K562 (cell line): Measurements from ENCODE around the gene PIEZO2. TPM values are rescaled to one million over a fixed set of nuclear protein-coding genes. Genes with fewer than 3 reads are reported as not detected.

Source experiments
- ESRRA ChIP-seq: fragments of 450-650 bp; IDR thresholded peaks from 2 replicates; pipeline ENCODE4 v1.6.1; 2014; ENCODE audit warnings: low read depth, mild to moderate bottlenecking, moderate library complexity, borderline replicate concordance
- FOXM1 ChIP-seq, 2 experiments: fragments of 450-650 bp in 1 of 2; sonication (generic) in 1 of 2; formaldehyde crosslinking in 1 of 2; IDR thresholded peaks; 2 replicates each; pipeline versions ENCODE4 v1.6.1 to v1.9.0; 2017 to 2022; ENCODE audit warnings: low read depth in 2 of 2, mild to moderate bottlenecking in 2 of 2, missing genetic modification reagents in 1 of 2, moderate library complexity in 1 of 2
- GABPA ChIP-seq: fragments of 200-800 bp; sonication (Bioruptor generic); conservative IDR thresholded peaks from 2 replicates; pipeline ENCODE4 v1.6.1; 2016; ENCODE audit warnings: low read depth, missing genetic modification characterization, missing compliant biosample characterization
- MLLT1 ChIP-seq, 2 experiments: fragments of 450-650 bp; IDR thresholded peaks; 2 replicates each; pipeline ENCODE4 v1.6.1; 2016
- MTA2 ChIP-seq: fragments of 450-650 bp; IDR thresholded peaks from 2 replicates; pipeline ENCODE4 v1.6.1; 2016; ENCODE audit warnings: low read depth
- POU5F1 ChIP-seq: fragments of 150-350 bp; IDR thresholded peaks from 2 replicates; pipeline ENCODE4 v1.6.1; 2014; ENCODE audit warnings: borderline replicate concordance, low read length, low read depth, mild to moderate bottlenecking; ENCODE audit not compliant: partially characterized antibody
- SAP30 ChIP-seq: fragments of 200-600 bp; sonication (generic); IDR thresholded peaks from 2 replicates; pipeline ENCODE4 v1.6.1; 2012; ENCODE audit warnings: borderline replicate concordance, low read depth, mild to moderate bottlenecking, moderate library complexity, low read length, control low read depth, inconsistent platforms; ENCODE audit not compliant: insufficient read depth, poor library complexity, severe bottlenecking
- ZBTB8A ChIP-seq: fragments of 450-650 bp; IDR thresholded peaks from 2 replicates; pipeline ENCODE4 v1.6.1; 2018; ENCODE audit warnings: mild to moderate bottlenecking, moderate library complexity; ENCODE audit not compliant: partially characterized antibody
- ZNF124 ChIP-seq: sonication (generic); formaldehyde crosslinking; IDR thresholded peaks from 2 replicates; pipeline ENCODE4 v1.8.1; 2022; ENCODE audit warnings: missing genetic modification reagents
- ZZZ3 ChIP-seq: fragments of 450-650 bp; IDR thresholded peaks from 2 replicates; pipeline ENCODE4 v1.6.1; 2016; ENCODE audit warnings: antibody characterized with exemption, mild to moderate bottlenecking, moderate library complexity
- polyA plus RNA-seq, 8 experiments: library from polyadenylated mRNA; depleted of rRNA in 4 of 8; stranded (reverse) in 5 of 8; unstranded in 3 of 8; fragments of >200 nt; fragmentation: Nextera tagmentation in 2 of 8; fragmentation: Illumina TruSeq in 1 of 8; extraction: Ambion mirVana in 2 of 8; extraction: Trizol in 1 of 8; gene quantifications; 2 replicates each; pipeline versions ENCODE4 v1.2.1 to v1.2.3, GENCODE V29; 2011 to 2014; ENCODE audit warnings: inconsistent platforms in 1 of 8, missing spikeins in 1 of 8
- total RNA-seq, 7 experiments: library from RNA; depleted of rRNA in 6 of 7; stranded (reverse); fragments of >200 nt in 6 of 7; fragmentation: Illumina TruSeq in 2 of 7; extraction: Trizol in 2 of 7; gene quantifications; 2 replicates each; pipeline versions ENCODE4 v1.2.1 to v1.2.3, GENCODE V29; 2011 to 2021; ENCODE audit warnings: low replicate concordance in 1 of 7
- TF ChIP-seq, protein P1 (sequence below): sonication (generic); formaldehyde crosslinking; IDR thresholded peaks from 2 replicates; pipeline ENCODE4 v1.8.1; 2023; ENCODE audit warnings: missing genetic modification reagents, mild to moderate bottlenecking, borderline replicate concordance
- TF ChIP-seq, protein P2 (sequence below): fragments of 450-650 bp; IDR thresholded peaks from 2 replicates; pipeline ENCODE4 v1.7.1; 2018; ENCODE audit warnings: mild to moderate bottlenecking, low read depth; ENCODE audit not compliant: partially characterized antibody

Gene PIEZO2
- total and polyA plus RNA-seq, 9 of the 15 experiments (the other 6 are each of a cell fraction or from before 2014, with no cell fraction given): 0.54 to 4.1 (median 2.0) TPM

DNA sequence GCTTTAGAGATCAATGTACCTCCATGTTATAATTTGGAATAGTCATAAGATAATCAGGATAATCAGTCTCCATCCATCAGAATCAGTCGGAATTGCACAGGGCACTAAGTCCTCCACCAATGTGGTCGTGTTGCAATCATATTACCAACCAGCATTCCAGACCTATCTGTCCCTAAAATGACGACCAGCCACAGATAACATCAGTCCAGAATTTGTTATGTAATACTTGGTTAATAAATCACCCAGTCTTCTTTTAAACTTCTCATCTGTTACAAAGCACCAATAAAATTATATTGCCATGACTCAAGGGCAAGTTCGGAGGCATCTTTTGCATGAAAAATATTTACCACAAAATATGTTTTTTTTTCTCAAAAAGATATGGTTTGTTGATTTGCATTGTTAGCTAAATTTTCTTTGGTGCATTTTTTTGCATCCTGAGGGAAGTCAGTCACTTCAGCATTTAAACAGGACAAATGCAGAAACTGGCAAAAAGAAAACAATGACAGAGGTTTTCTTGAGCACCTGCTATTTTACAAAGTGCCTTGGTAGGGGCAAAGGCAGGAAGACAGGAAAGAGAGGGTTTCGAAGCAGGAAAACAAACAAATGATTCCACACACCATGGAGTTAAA is 29.3 kb downstream of the PIEZO2 start (continued):
- TF ChIP-seq, protein P1, sequence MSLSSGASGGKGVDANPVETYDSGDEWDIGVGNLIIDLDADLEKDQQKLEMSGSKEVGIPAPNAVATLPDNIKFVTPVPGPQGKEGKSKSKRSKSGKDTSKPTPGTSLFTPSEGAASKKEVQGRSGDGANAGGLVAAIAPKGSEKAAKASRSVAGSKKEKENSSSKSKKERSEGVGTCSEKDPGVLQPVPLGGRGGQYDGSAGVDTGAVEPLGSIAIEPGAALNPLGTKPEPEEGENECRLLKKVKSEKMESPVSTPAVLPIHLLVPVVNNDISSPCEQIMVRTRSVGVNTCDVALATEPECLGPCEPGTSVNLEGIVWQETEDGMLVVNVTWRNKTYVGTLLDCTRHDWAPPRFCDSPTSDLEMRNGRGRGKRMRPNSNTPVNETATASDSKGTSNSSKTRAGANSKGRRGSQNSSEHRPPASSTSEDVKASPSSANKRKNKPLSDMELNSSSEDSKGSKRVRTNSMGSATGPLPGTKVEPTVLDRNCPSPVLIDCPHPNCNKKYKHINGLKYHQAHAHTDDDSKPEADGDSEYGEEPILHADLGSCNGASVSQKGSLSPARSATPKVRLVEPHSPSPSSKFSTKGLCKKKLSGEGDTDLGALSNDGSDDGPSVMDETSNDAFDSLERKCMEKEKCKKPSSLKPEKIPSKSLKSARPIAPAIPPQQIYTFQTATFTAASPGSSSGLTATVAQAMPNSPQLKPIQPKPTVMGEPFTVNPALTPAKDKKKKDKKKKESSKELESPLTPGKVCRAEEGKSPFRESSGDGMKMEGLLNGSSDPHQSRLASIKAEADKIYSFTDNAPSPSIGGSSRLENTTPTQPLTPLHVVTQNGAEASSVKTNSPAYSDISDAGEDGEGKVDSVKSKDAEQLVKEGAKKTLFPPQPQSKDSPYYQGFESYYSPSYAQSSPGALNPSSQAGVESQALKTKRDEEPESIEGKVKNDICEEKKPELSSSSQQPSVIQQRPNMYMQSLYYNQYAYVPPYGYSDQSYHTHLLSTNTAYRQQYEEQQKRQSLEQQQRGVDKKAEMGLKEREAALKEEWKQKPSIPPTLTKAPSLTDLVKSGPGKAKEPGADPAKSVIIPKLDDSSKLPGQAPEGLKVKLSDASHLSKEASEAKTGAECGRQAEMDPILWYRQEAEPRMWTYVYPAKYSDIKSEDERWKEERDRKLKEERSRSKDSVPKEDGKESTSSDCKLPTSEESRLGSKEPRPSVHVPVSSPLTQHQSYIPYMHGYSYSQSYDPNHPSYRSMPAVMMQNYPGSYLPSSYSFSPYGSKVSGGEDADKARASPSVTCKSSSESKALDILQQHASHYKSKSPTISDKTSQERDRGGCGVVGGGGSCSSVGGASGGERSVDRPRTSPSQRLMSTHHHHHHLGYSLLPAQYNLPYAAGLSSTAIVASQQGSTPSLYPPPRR (CRISPR knock-in tag): no peak
- TF ChIP-seq ZNF124 (CRISPR knock-in tag) (no peak), ZZZ3 (no peak), MTA2 (no peak), SAP30 (no peak), ESRRA (no peak), FOXM1 (IDR thresholded peaks at IDR 0.05; ENCODE audit: low read depth) (no peak), FOXM1 (CRISPR knock-in tag; IDR thresholded peaks at IDR 0.05; ENCODE audit: low read depth) (no peak), GABPA (tag) (no peak), ZBTB8A (no peak), POU5F1 (no peak), MLLT1 (IDR thresholded peaks at IDR 0.05) (no peak)
- TF ChIP-seq, protein P2, sequence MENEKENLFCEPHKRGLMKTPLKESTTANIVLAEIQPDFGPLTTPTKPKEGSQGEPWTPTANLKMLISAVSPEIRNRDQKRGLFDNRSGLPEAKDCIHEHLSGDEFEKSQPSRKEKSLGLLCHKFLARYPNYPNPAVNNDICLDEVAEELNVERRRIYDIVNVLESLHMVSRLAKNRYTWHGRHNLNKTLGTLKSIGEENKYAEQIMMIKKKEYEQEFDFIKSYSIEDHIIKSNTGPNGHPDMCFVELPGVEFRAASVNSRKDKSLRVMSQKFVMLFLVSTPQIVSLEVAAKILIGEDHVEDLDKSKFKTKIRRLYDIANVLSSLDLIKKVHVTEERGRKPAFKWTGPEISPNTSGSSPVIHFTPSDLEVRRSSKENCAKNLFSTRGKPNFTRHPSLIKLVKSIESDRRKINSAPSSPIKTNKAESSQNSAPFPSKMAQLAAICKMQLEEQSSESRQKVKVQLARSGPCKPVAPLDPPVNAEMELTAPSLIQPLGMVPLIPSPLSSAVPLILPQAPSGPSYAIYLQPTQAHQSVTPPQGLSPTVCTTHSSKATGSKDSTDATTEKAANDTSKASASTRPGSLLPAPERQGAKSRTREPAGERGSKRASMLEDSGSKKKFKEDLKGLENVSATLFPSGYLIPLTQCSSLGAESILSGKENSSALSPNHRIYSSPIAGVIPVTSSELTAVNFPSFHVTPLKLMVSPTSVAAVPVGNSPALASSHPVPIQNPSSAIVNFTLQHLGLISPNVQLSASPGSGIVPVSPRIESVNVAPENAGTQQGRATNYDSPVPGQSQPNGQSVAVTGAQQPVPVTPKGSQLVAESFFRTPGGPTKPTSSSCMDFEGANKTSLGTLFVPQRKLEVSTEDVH: no peak
- TF ChIP-seq, all 486 proteins: peak for 0
